Activated B cell treated with CpG ODN at 0.5 μM for 24 hours (primary cell): ENCODE measurements around the gene MAGEB6B. TPM values are rescaled to one million over a fixed set of nuclear protein-coding genes. Genes with fewer than 3 reads are reported as not detected.

ENCODE experiments used
- ATAC-seq: fragments of 200-7000 bp; cut with Tn5 transposase; one replicate; pipeline ENCODE4 v1.10.0; 2021; ENCODE audit warnings: low read depth, mild to moderate bottlenecking, moderate library complexity
- CTCF ChIA-PET: fragments of 350-600 bp; sonication (Branson Sonifier 250); formaldehyde crosslinking; loops from one replicate; lab custom pipeline; 2021; ENCODE audit warnings: antibody characterized with exemption; lab: Charles Lee
- POLR2A ChIA-PET: fragments of 350-600 bp; sonication (Branson Sonifier 250); formaldehyde crosslinking; loops from one replicate; lab custom pipeline; 2021; ENCODE audit warnings: antibody characterized with exemption; lab: Charles Lee
- DNase-seq: peaks from one replicate; pipeline ENCODE4 v3.0.0; 2022
- H3K27ac Mint-ChIP-seq: one replicate; pipeline ENCODE4 v1.8.0; 2020; ENCODE audit warnings: mixed read lengths
- H3K27me3 Mint-ChIP-seq: one replicate; pipeline ENCODE4 v1.8.0; 2021; ENCODE audit warnings: mixed read lengths
- H3K36me3 Mint-ChIP-seq: one replicate; pipeline ENCODE4 v1.8.0; 2021; ENCODE audit warnings: low read depth, mixed read lengths
- H3K4me1 Mint-ChIP-seq: one replicate; pipeline ENCODE4 v1.8.0; 2021; ENCODE audit warnings: mixed read lengths
- H3K4me3 Mint-ChIP-seq: one replicate; pipeline ENCODE4 v1.8.0; 2020; ENCODE audit warnings: mild to moderate bottlenecking, mixed read lengths
- H3K9me3 Mint-ChIP-seq: one replicate; pipeline ENCODE4 v1.8.0; 2020; ENCODE audit warnings: mixed read lengths
- intact Hi-C: fragments of 100-400 bp; cut with micrococcal nuclease; formaldehyde crosslinking; loops from one replicate; pipeline ENCODE4 v1.15.1; 2024
- total RNA-seq: library from RNA; stranded (reverse); gene quantifications from 2 replicates; pipeline ENCODE4 v1.2.3, GENCODE V29; 2022
- TF ChIP-seq, protein P1 (sequence below): fragments of 200-600 bp; IDR thresholded peaks from one replicate; pipeline ENCODE4 v1.8.0; 2022; ENCODE audit warnings: antibody characterized with exemption, mild to moderate bottlenecking

Gene MAGEB6B
- total RNA-seq, 1 donor from 2014 or later, result not detected

DNA sequence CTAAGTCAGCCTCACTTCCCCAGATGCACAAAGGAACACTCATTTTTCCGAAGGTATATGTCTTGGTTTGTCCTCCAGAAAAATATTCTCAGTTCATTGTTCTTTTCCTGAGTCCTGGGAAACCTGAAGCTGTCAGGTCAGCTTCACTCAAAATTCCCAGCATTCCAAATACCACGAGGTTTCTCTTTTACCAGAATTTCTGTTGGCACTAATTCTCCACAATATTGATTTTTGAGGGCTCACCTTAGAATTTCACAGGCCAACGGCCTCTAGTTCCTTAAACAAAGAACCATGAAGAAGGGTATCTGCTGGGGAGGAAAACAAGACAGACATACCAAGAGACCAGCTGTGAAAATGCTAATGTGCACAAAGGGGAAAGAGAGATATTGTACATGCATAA is 47.6 kb downstream of the MAGEB6B start:
- TF ChIP-seq, protein P1, sequence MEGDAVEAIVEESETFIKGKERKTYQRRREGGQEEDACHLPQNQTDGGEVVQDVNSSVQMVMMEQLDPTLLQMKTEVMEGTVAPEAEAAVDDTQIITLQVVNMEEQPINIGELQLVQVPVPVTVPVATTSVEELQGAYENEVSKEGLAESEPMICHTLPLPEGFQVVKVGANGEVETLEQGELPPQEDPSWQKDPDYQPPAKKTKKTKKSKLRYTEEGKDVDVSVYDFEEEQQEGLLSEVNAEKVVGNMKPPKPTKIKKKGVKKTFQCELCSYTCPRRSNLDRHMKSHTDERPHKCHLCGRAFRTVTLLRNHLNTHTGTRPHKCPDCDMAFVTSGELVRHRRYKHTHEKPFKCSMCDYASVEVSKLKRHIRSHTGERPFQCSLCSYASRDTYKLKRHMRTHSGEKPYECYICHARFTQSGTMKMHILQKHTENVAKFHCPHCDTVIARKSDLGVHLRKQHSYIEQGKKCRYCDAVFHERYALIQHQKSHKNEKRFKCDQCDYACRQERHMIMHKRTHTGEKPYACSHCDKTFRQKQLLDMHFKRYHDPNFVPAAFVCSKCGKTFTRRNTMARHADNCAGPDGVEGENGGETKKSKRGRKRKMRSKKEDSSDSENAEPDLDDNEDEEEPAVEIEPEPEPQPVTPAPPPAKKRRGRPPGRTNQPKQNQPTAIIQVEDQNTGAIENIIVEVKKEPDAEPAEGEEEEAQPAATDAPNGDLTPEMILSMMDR, result no peak

More for the DNA sequence above, 47.6 kb downstream of the MAGEB6B start:
- Mint-ChIP-seq H3K36me3 (no peaks in the 10 kb centered on the region), H3K4me1 (no peaks in the 10 kb centered on the region), H3K9me3 (no peaks in the 10 kb centered on the region), H3K27me3 (no peaks in the 10 kb centered on the region), H3K27ac (no peak overlapping the region), H3K4me3 (no peak overlapping the region)
- ChIA-PET POLR2A (no interaction called here), CTCF (no interaction called here)
- no peak for ATAC-seq
- DNase-seq, result no peak
- intact Hi-C loops, result no loop called here

Other genes with a start within 250 kb of the MAGEB6B start
- gene MAGEB18, start 22.3 kb upstream of the MAGEB6B start, total RNA-seq, result not detected in 2 replicates
- not detected in 2 replicates for gene MAGEB6, start 31.8 kb downstream of the MAGEB6B start, total RNA-seq
- gene MAGEB5, start 55.6 kb downstream of the MAGEB6B start, total RNA-seq, result not detected in 2 replicates